NCI-H226 (cell line): ENCODE measurements around the gene SP9.
"Not testable (repeated sequence)": the region's sequence is repeated elsewhere in the genome, so short reads cannot be mapped to it uniquely, and the experiment has no call there.

ENCODE experiments used
- DNase-seq: peaks from one replicate; pipeline ENCODE4 v3.0.0-alpha.2; 2015

The SP9 gene

GRCh38 chr2:174344716-174345461, 10.1 kb downstream of the SP9 start:
- peak; percentile 11 for DNase-seq

GRCh38 chr2:174350018-174350417, 15.3 kb downstream of the SP9 start:
- no peak for DNase-seq

- peak; percentile 24 for DNase-seq
Observed at GRCh38 chr2:174350593-174351181, 15.9 kb downstream of the SP9 start.

GRCh38 chr2:174353004-174353403, 18.2 kb downstream of the SP9 start:
- DNase-seq = no peak

GRCh38 chr2:174356347-174356746, 21.6 kb downstream of the SP9 start:
- DNase-seq = no peak

- not testable (repeated sequence) for DNase-seq
Observed at GRCh38 chr2:174359663-174360062, 24.9 kb downstream of the SP9 start.

- no peak for DNase-seq
Observed at GRCh38 chr2:174362949-174363348, 28.2 kb downstream of the SP9 start.

- not testable (repeated sequence) for DNase-seq
Observed at GRCh38 chr2:174363492-174364225, 28.9 kb downstream of the SP9 start.

GRCh38 chr2:174364628-174365027, 29.9 kb downstream of the SP9 start:
- no peak for DNase-seq

- no peak for DNase-seq
Observed at GRCh38 chr2:174365571-174365970, 30.8 kb downstream of the SP9 start.

GRCh38 chr2:174368691-174369090, 33.9 kb downstream of the SP9 start:
- no peak for DNase-seq

GRCh38 chr2:174376967-174377366, 42.2 kb downstream of the SP9 start:
- DNase-seq = no peak

GRCh38 chr2:174383796-174384195, 49.0 kb downstream of the SP9 start:
- DNase-seq = no peak

- DNase-seq = no peak
Observed at GRCh38 chr2:174385201-174385600, 50.4 kb downstream of the SP9 start.
